Erythroblast (primary cell): ENCODE measurements around the gene CMTR1.

Source experiments
- GATA1 ChIP-seq: IDR thresholded peaks from 2 replicates; pipeline ENCODE4 v1.6.1; 2011; ENCODE audit warnings: low read depth, mild to moderate bottlenecking, control low read depth, low read length, moderate library complexity
- POLR2A ChIP-seq: IDR thresholded peaks from 2 replicates; pipeline ENCODE4 v1.6.1; 2011; ENCODE audit warnings: mild to moderate bottlenecking, low read length

GRCh38 chr6:37531026-37531425 lies 98.0 kb downstream of the CMTR1 start:
- TF ChIP-seq POLR2A (no peak), GATA1 (no peak)
